Caco-2 (cell line): Measurements from ENCODE around the gene FBH1. TPM values are rescaled to one million over a fixed set of nuclear protein-coding genes. Genes with fewer than 3 reads are reported as not detected.
"Not testable (repeated sequence)": the region's sequence is repeated elsewhere in the genome, so short reads cannot be mapped to it uniquely, and the experiment has no call there.

ENCODE experiments used
- BruUV-seq: library from RNA; stranded (reverse); fragments of 400-500 nt; replicated peaks from 2 replicates; lab custom pipeline; 2021; lab: Mats Ljungman, UMichigan
- CTCF ChIA-PET: fragments of 300-600 bp; sonication (Branson Sonifier 250); formaldehyde crosslinking; loops from one replicate; lab custom pipeline; 2022; ENCODE audit warnings: antibody characterized with exemption; lab: Charles Lee
- POLR2A ChIA-PET: fragments of 300-600 bp; sonication (Branson Sonifier 250); formaldehyde crosslinking; loops from one replicate; lab custom pipeline; 2022; ENCODE audit warnings: antibody characterized with exemption; lab: Charles Lee
- DNase-seq, 2 experiments: peaks; one replicate each; pipeline versions ENCODE4 v3.0.0 to v3.0.0-alpha.2; 2020 to 2022
- H3K27me3 ChIP-seq: replicated peaks from 2 replicates; pipeline ENCODE4 v1.6.0; 2011; ENCODE audit warnings: low read length; ENCODE audit not compliant: control insufficient read depth, insufficient read depth
- H3K36me3 ChIP-seq: 2 replicates; pipeline ENCODE4 v1.5.1; 2011; ENCODE audit warnings: low read length; ENCODE audit not compliant: control insufficient read depth, insufficient read depth
- H3K4me1 ChIP-seq: fragments of 250-450 bp; sonication (Bioruptor Pico); 2 replicates; pipeline ENCODE4 v1.5.1; 2020; ENCODE audit warnings: mild to moderate bottlenecking
- H3K4me3 ChIP-seq: 2 replicates; pipeline ENCODE4 v1.5.1; 2011; ENCODE audit warnings: low read depth, mild to moderate bottlenecking, control low read depth, low read length
- H3K9me3 ChIP-seq: fragments of 250-450 bp; sonication (Bioruptor Pico); 2 replicates; pipeline ENCODE4 v1.5.1; 2020; ENCODE audit warnings: mild to moderate bottlenecking, moderate library complexity
- H3K27ac Mint-ChIP-seq: one replicate; pipeline ENCODE4 v1.8.0; 2022; ENCODE audit warnings: mixed read lengths; ENCODE audit not compliant: unreplicated experiment
- H3K27me3 Mint-ChIP-seq: one replicate; pipeline ENCODE4 v1.8.0; 2022; ENCODE audit warnings: mixed read lengths; ENCODE audit not compliant: insufficient read depth, unreplicated experiment
- H3K36me3 Mint-ChIP-seq: one replicate; pipeline ENCODE4 v1.8.0; 2022; ENCODE audit warnings: mild to moderate bottlenecking, mixed read lengths; ENCODE audit not compliant: insufficient read depth, unreplicated experiment
- H3K4me1 Mint-ChIP-seq: one replicate; pipeline ENCODE4 v1.8.0; 2022; ENCODE audit warnings: low read depth, mixed read lengths; ENCODE audit not compliant: unreplicated experiment
- H3K4me3 Mint-ChIP-seq: one replicate; pipeline ENCODE4 v1.8.0; 2022; ENCODE audit warnings: mild to moderate bottlenecking, moderate library complexity, mixed read lengths; ENCODE audit not compliant: unreplicated experiment
- H3K9me3 Mint-ChIP-seq: one replicate; pipeline ENCODE4 v1.8.0; 2022; ENCODE audit warnings: mixed read lengths; ENCODE audit not compliant: unreplicated experiment
- CTCF ChIP-seq, 2 experiments: fragments of 200-600 bp in 1 of 2; IDR thresholded peaks; 1 replicate in 1 of 2; 2 replicates in 1 of 2; pipeline versions ENCODE4 v1.5.1 to v1.8.0; 2011 to 2022; ENCODE audit warnings: antibody characterized with exemption in 1 of 2, control low read depth in 1 of 2, inconsistent platforms in 1 of 2, low read depth in 1 of 2, low read length in 1 of 2, mild to moderate bottlenecking in 1 of 2, moderate library complexity in 1 of 2; ENCODE audit not compliant: insufficient read depth in 1 of 2, severe bottlenecking in 1 of 2, unreplicated experiment in 1 of 2
- intact Hi-C: fragments of 100-400 bp; cut with micrococcal nuclease; formaldehyde crosslinking; loops from one replicate; pipeline ENCODE4 v1.10.0; 2022; ENCODE audit not compliant: unreplicated experiment
- total RNA-seq: library from RNA; stranded (reverse); gene quantifications from 2 replicates; pipeline ENCODE4 v1.2.3, GENCODE V29; 2022

The FBH1 gene
- total RNA-seq, 1 experiment from 2014 or later: 83.3 TPM

- no TSS peak for BruUV-seq
- Histone ChIP-seq H3K27me3 (no peaks in the 10 kb centered on the region), H3K36me3 (no peaks in the 10 kb centered on the region), H3K9me3 (no peaks in the 10 kb centered on the region), H3K4me3 (no peak overlapping the region), H3K4me1 (no peaks in the 10 kb centered on the region)
- H3K27me3 Mint-ChIP-seq: no peaks in the 10 kb centered on the region
- POLR2A ChIA-PET: no interaction called here
- H3K4me1 Mint-ChIP-seq: peaks cover 16% of the 10 kb centered on the region
- H3K4me3 Mint-ChIP-seq: no peak overlapping the region
- no peak for DNase-seq
- intact Hi-C loops: loop anchor here (5.0 kb wide), 1 partner anchor 457 kb away; no protein-coding TSS in a partner anchor
- CTCF ChIA-PET: no interaction called here
- TF ChIP-seq CTCF (IDR thresholded peaks at IDR 0.05; ENCODE audit: insufficient read depth in 1 of 2, low read depth in 1 of 2, low read length in 1 of 2, severe bottlenecking in 1 of 2, unreplicated experiment in 1 of 2): no peak
- peaks cover 5% of the 10 kb centered on the region for H3K36me3 Mint-ChIP-seq
- no peaks in the 10 kb centered on the region for H3K9me3 Mint-ChIP-seq
- H3K27ac Mint-ChIP-seq: no peak overlapping the region
Measured at GRCh38 chr10:5945561-5946418, 55.7 kb downstream of the FBH1 start.

- CTCF ChIA-PET, H3K27me3 ChIP-seq, H3K4me3 ChIP-seq, H3K4me1 ChIP-seq, H3K27ac Mint-ChIP-seq, DNase-seq, BruUV-seq, H3K9me3 ChIP-seq, H3K27me3 Mint-ChIP-seq, H3K9me3 Mint-ChIP-seq, H3K36me3 ChIP-seq, POLR2A ChIA-PET, H3K4me3 Mint-ChIP-seq, H3K36me3 Mint-ChIP-seq: not testable (repeated sequence)
- intact Hi-C loops: loop anchor here (5.0 kb wide), 1 partner anchor 456 kb away; no protein-coding TSS in a partner anchor
- peaks cover 16% of the 10 kb centered on the region for H3K4me1 Mint-ChIP-seq
Measured at GRCh38 chr10:5946419-5946775, 56.4 kb downstream of the FBH1 start.

- Histone ChIP-seq H3K9me3 (no peaks in the 10 kb centered on the region), H3K4me3 (no peak overlapping the region), H3K27me3 (no peaks in the 10 kb centered on the region), H3K4me1 (peaks cover 3% of the 10 kb centered on the region; the same call in 1 of the 2 replicates), H3K36me3 (no peaks in the 10 kb centered on the region)
- peaks cover 5% of the 10 kb centered on the region for H3K36me3 Mint-ChIP-seq
- H3K4me3 Mint-ChIP-seq: no peak overlapping the region
- H3K27ac Mint-ChIP-seq: no peak overlapping the region
- H3K27me3 Mint-ChIP-seq: no peaks in the 10 kb centered on the region
- no peaks in the 10 kb centered on the region for H3K9me3 Mint-ChIP-seq
- CTCF ChIA-PET: no interaction called here
- POLR2A ChIA-PET: no interaction called here
- no peak for TF ChIP-seq CTCF (IDR thresholded peaks at IDR 0.05; ENCODE audit: insufficient read depth in 1 of 2, low read depth in 1 of 2, low read length in 1 of 2, severe bottlenecking in 1 of 2, unreplicated experiment in 1 of 2)
- peaks cover 16% of the 10 kb centered on the region for H3K4me1 Mint-ChIP-seq
- DNase-seq: no peak
- intact Hi-C loops: loop anchor here (5.0 kb wide), 1 partner anchor 456 kb away; no protein-coding TSS in a partner anchor
- no TSS peak for BruUV-seq
Measured at GRCh38 chr10:5946786-5947185, 56.7 kb downstream of the FBH1 start.
